ENCODE measurements around the gene PLEKHJ1. TPM values are rescaled to one million over a fixed set of nuclear protein-coding genes. Genes with fewer than 3 reads are reported as not detected.

Gene PLEKHJ1
- total and polyA plus RNA-seq, 9 of the 15 experiments (the other 6 are each of a cell fraction or from before 2014, with no cell fraction given) = 1.5 to 188 (median 63.9) TPM

DNA sequence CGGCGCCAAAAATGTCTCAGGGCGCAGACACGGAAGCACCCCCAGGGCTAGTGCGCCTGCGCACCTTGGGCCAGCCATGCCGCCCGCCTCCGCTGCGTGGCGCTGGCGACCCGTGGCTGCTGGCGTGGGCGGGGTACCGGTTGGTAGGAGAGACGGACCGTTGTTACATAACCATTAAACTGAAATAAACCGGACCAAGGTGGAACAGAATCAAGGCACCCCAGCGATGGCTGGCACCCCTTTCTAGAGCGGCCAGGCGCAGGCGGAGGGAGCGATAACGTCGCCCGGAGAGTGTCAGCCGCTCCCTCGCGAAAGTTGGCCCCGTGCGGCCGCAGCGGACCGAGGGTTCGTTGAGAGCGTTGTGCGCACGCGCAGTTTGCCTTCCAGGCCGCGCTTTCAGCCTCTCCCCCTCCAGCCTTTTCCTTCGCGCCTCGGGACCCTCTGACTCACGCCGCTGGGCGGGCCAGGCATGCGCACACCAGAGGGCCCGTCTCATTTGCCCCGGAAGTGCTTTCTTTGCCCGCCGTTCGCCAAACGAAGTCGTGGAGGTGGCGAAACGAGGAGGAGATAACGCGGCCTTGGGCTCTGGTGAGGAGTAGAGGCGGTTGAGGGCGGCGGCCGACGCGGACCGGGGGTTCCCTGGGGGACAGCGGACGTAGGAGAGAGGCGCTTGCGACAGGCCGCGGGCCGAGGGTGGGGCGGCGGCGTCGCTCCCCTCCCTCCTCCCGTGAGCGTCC lies at the start of gene PLEKHJ1, which contains the start of gene SF3A2 (continued):
- TF ChIP-seq, protein P1, sequence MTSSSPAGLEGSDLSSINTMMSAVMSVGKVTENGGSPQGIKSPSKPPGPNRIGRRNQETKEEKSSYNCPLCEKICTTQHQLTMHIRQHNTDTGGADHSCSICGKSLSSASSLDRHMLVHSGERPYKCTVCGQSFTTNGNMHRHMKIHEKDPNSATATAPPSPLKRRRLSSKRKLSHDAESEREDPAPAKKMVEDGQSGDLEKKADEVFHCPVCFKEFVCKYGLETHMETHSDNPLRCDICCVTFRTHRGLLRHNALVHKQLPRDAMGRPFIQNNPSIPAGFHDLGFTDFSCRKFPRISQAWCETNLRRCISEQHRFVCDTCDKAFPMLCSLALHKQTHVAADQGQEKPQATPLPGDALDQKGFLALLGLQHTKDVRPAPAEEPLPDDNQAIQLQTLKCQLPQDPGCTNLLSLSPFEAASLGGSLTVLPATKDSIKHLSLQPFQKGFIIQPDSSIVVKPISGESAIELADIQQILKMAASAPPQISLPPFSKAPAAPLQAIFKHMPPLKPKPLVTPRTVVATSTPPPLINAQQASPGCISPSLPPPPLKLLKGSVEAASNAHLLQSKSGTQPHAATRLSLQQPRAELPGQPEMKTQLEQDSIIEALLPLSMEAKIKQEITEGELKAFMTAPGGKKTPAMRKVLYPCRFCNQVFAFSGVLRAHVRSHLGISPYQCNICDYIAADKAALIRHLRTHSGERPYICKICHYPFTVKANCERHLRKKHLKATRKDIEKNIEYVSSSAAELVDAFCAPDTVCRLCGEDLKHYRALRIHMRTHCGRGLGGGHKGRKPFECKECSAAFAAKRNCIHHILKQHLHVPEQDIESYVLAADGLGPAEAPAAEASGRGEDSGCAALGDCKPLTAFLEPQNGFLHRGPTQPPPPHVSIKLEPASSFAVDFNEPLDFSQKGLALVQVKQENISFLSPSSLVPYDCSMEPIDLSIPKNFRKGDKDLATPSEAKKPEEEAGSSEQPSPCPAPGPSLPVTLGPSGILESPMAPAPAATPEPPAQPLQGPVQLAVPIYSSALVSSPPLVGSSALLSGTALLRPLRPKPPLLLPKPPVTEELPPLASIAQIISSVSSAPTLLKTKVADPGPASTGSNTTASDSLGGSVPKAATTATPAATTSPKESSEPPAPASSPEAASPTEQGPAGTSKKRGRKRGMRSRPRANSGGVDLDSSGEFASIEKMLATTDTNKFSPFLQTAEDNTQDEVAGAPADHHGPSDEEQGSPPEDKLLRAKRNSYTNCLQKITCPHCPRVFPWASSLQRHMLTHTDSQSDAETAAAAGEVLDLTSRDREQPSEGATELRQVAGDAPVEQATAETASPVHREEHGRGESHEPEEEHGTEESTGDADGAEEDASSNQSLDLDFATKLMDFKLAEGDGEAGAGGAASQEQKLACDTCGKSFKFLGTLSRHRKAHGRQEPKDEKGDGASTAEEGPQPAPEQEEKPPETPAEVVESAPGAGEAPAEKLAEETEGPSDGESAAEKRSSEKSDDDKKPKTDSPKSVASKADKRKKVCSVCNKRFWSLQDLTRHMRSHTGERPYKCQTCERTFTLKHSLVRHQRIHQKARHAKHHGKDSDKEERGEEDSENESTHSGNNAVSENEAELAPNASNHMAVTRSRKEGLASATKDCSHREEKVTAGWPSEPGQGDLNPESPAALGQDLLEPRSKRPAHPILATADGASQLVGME (CRISPR knock-in tag; IDR thresholded peaks at IDR 0.05) = peak; percentile 52
- no peak for TF ChIP-seq MAFK (IDR thresholded peaks at IDR 0.05; ENCODE audit: low read length)
- peak; percentile 94 for TF ChIP-seq CREB3L1 (IDR thresholded peaks at IDR 0.05; ENCODE audit: borderline replicate concordance, low read depth)
- TF ChIP-seq ZNF561 (CRISPR knock-in tag; conservative IDR thresholded peaks at IDR 0.05) = no peak
- no peak for TF ChIP-seq TAF9B (IDR thresholded peaks at IDR 0.05; ENCODE audit: partially characterized antibody)
- peak; percentile 77 for TF ChIP-seq NFRKB (IDR thresholded peaks at IDR 0.05; ENCODE audit: low read depth)
- no peak for TF ChIP-seq ZNF224 (CRISPR knock-in tag; IDR thresholded peaks at IDR 0.05)
- peak; percentile 72 for TF ChIP-seq C11orf30 (IDR thresholded peaks at IDR 0.05; ENCODE audit: low read depth)
- no peak for TF ChIP-seq RFX1 (IDR thresholded peaks at IDR 0.05)
- TF ChIP-seq, protein P2, sequence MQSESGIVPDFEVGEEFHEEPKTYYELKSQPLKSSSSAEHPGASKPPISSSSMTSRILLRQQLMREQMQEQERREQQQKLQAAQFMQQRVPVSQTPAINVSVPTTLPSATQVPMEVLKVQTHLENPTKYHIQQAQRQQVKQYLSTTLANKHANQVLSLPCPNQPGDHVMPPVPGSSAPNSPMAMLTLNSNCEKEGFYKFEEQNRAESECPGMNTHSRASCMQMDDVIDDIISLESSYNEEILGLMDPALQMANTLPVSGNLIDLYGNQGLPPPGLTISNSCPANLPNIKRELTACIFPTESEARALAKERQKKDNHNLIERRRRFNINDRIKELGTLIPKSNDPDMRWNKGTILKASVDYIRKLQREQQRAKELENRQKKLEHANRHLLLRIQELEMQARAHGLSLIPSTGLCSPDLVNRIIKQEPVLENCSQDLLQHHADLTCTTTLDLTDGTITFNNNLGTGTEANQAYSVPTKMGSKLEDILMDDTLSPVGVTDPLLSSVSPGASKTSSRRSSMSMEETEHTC (IDR thresholded peaks at IDR 0.05) = 0 out of 2 replicates have a peak, but pooled peaks have one; percentile 26
- TF ChIP-seq ELK1 (CRISPR knock-in tag; IDR thresholded peaks at IDR 0.05) = no peak
- TF ChIP-seq RBFOX2 (IDR thresholded peaks at IDR 0.05; ENCODE audit: low read depth, low read length) = peak; percentile 99
- peak; percentile 96 for TF ChIP-seq SP1 (CRISPR knock-in tag; IDR thresholded peaks at IDR 0.05)
- peak; percentile 92 for TF ChIP-seq CEBPB (tag; IDR thresholded peaks at IDR 0.05)
- no peak for TF ChIP-seq RBM39 (optimal IDR thresholded peaks at IDR 0.05; ENCODE audit: low read depth, low read length)
- TF ChIP-seq ZNF75A (CRISPR knock-in tag; IDR thresholded peaks at IDR 0.05) = no peak
- no peak for TF ChIP-seq DDX20 (tag; IDR thresholded peaks at IDR 0.05; ENCODE audit: low read depth)
- TF ChIP-seq MYNN (IDR thresholded peaks at IDR 0.05) = no peak
- TF ChIP-seq MYNN (CRISPR knock-in tag; IDR thresholded peaks at IDR 0.05) = no peak
- TF ChIP-seq ZNF263 (CRISPR knock-in tag; IDR thresholded peaks at IDR 0.05; ENCODE audit: borderline replicate concordance) = peak; percentile 52; the same call in 1 of the 2 replicates

Data from K562 (cell line).